Skin epidermis (tissue), 12 donors: Measurements from ENCODE around the gene GRIK3.

Experiments
- H3K27ac ChIP-seq, 21 experiments: fragments of 200-600 bp; sonication (generic) in 11 of 21; one replicate each; pipeline ENCODE4 v1.5.0; 2020; ENCODE audit warnings: mild to moderate bottlenecking in 3 of 21, inconsistent platforms in 2 of 21, moderate library complexity in 2 of 21
- H3K4me3 ChIP-seq, 7 experiments: fragments of 200-600 bp; sonication (generic) in 2 of 7; one replicate each; pipeline ENCODE4 v1.5.0; 2020; ENCODE audit warnings: inconsistent platforms in 2 of 7, mild to moderate bottlenecking in 2 of 7, moderate library complexity in 1 of 7

GRIK3 gene

GRCh38 chr1:36986241-36986985 is 47.9 kb downstream of the GRIK3 start:
- H3K4me3 ChIP-seq, result no peak overlapping the region
- no peak overlapping the region for H3K27ac ChIP-seq

GRCh38 chr1:36984675-36985074 is 49.6 kb downstream of the GRIK3 start:
- Histone ChIP-seq H3K4me3 (no peak overlapping the region), H3K27ac (no peak overlapping the region)

GRCh38 chr1:36984026-36984425 is 50.3 kb downstream of the GRIK3 start:
- Histone ChIP-seq H3K27ac (no peak overlapping the region), H3K4me3 (no peak overlapping the region)

- H3K4me3 ChIP-seq, result no peak overlapping the region
- H3K27ac ChIP-seq, result no peak overlapping the region
These were observed 51.6 kb downstream of the GRIK3 start for GRCh38 chr1:36982709-36983108.

GRCh38 chr1:36981771-36982622 is 52.3 kb downstream of the GRIK3 start:
- Histone ChIP-seq H3K27ac (no peak overlapping the region), H3K4me3 (no peak overlapping the region)

GRCh38 chr1:36981126-36981525 is 53.2 kb downstream of the GRIK3 start:
- H3K27ac ChIP-seq, result no peak overlapping the region

GRCh38 chr1:36977731-36978406 is 56.4 kb downstream of the GRIK3 start:
- no peak overlapping the region for H3K4me3 ChIP-seq
- H3K27ac ChIP-seq, result no peak overlapping the region

More at GRCh38 chr1:36981126-36981525, 53.2 kb downstream of the GRIK3 start:
- H3K4me3 ChIP-seq, result no peak overlapping the region

GRCh38 chr1:36975642-36976041 is 58.7 kb downstream of the GRIK3 start:
- H3K27ac ChIP-seq, result no peak overlapping the region
- no peak overlapping the region for H3K4me3 ChIP-seq

- Histone ChIP-seq H3K4me3 (no peak overlapping the region), H3K27ac (no peak overlapping the region)
These were observed 61.3 kb downstream of the GRIK3 start for GRCh38 chr1:36973056-36973455.

- H3K27ac ChIP-seq, result no peak overlapping the region
- H3K4me3 ChIP-seq, result no peak overlapping the region
These were observed 62.3 kb downstream of the GRIK3 start for GRCh38 chr1:36971852-36972618.

- H3K4me3 ChIP-seq, result no peak overlapping the region
- no peak overlapping the region for H3K27ac ChIP-seq
These were observed 65.6 kb downstream of the GRIK3 start for GRCh38 chr1:36968730-36969129.

- no peak overlapping the region for H3K4me3 ChIP-seq
- no peak overlapping the region for H3K27ac ChIP-seq
These were observed 68.1 kb downstream of the GRIK3 start for GRCh38 chr1:36966242-36966641.

- Histone ChIP-seq H3K27ac (no peak overlapping the region), H3K4me3 (no peak overlapping the region)
These were observed 68.8 kb downstream of the GRIK3 start for GRCh38 chr1:36965275-36966159.

- H3K4me3 ChIP-seq, result no peak overlapping the region
These were observed 69.5 kb downstream of the GRIK3 start for GRCh38 chr1:36964830-36965229.

GRCh38 chr1:36963006-36963405 is 71.3 kb downstream of the GRIK3 start:
- Histone ChIP-seq H3K27ac (no peak overlapping the region), H3K4me3 (no peak overlapping the region)

More at GRCh38 chr1:36964830-36965229, 69.5 kb downstream of the GRIK3 start:
- H3K27ac ChIP-seq, result no peak overlapping the region

GRCh38 chr1:36961062-36961615 is 73.2 kb downstream of the GRIK3 start:
- H3K4me3 ChIP-seq, result no peak overlapping the region
- H3K27ac ChIP-seq, result no peak overlapping the region

- H3K4me3 ChIP-seq, result no peak overlapping the region
- H3K27ac ChIP-seq, result no peak overlapping the region
These were observed 77.7 kb downstream of the GRIK3 start for GRCh38 chr1:36956570-36956969.

GRCh38 chr1:36955016-36955415 is 79.3 kb downstream of the GRIK3 start:
- no peak overlapping the region for H3K27ac ChIP-seq
- H3K4me3 ChIP-seq, result no peak overlapping the region

- H3K27ac ChIP-seq, result no peak overlapping the region
- no peak overlapping the region for H3K4me3 ChIP-seq
These were observed 81.3 kb downstream of the GRIK3 start for GRCh38 chr1:36953061-36953460.
